ENCODE results near the gene ATRNL1. TPM values are rescaled to one million over a fixed set of nuclear protein-coding genes. Genes with fewer than 3 reads are reported as not detected.

The ATRNL1 gene
- total and polyA plus RNA-seq, 10 donors = 0.29 to 6.3 (median 2.2) TPM

- Histone ChIP-seq H3K27ac (no peak overlapping the region), H3K9me3 (no peaks in the 10 kb centered on the region), H3K4me3 (no peak overlapping the region), H3K27me3 (replicated peaks in 1 of 7) (no peaks in the 10 kb centered on the region), H3K36me3 (no peaks in the 10 kb centered on the region), H3K4me1 (no peaks in the 10 kb centered on the region)
- TF ChIP-seq CTCF (IDR thresholded peaks at IDR 0.05 in 8 of 11, conservative IDR thresholded peaks at IDR 0.05 in 3 of 11) (no peak), POLR2A (IDR thresholded peaks at IDR 0.05) (no peak), POLR2AphosphoS5 (IDR thresholded peaks at IDR 0.05) (no peak)
- intact Hi-C loops (cut with DNase I; ENCODE audit: low total_unique reads) = no loop called here
- WGBS, 5 donors = 56 to 81% (median 73%) methylated on average over 8 of the region's 8 CpGs
- no peak for DNase-seq
Measured at GRCh38 chr10:115831016-115831415, 737.9 kb downstream of the ATRNL1 start.

- Histone ChIP-seq H3K27ac (no peak overlapping the region), H3K9me3 (no peaks in the 10 kb centered on the region), H3K36me3 (no peaks in the 10 kb centered on the region), H3K4me3 (no peak overlapping the region), H3K4me1 (no peaks in the 10 kb centered on the region), H3K27me3 (replicated peaks in 1 of 7) (no peaks in the 10 kb centered on the region)
- intact Hi-C loops (cut with DNase I; ENCODE audit: low total_unique reads) = no loop called here
- DNase-seq = no peak
- TF ChIP-seq CTCF (IDR thresholded peaks at IDR 0.05 in 8 of 11, conservative IDR thresholded peaks at IDR 0.05 in 3 of 11) = no peak
- no peak for TF ChIP-seq POLR2A (IDR thresholded peaks at IDR 0.05)
- no peak for TF ChIP-seq POLR2AphosphoS5 (IDR thresholded peaks at IDR 0.05)
- 40 to 74% (median 47%) methylated on average over 4 of the region's 4 CpGs for WGBS, 5 donors
Measured at GRCh38 chr10:115833119-115833518, 740.0 kb downstream of the ATRNL1 start.

GRCh38 chr10:115844591-115844990 lies 751.4 kb downstream of the ATRNL1 start:
- TF ChIP-seq CTCF (IDR thresholded peaks at IDR 0.05 in 8 of 11, conservative IDR thresholded peaks at IDR 0.05 in 3 of 11) (no peak), POLR2AphosphoS5 (IDR thresholded peaks at IDR 0.05) (no peak), POLR2A (IDR thresholded peaks at IDR 0.05) (no peak)
- no peak for DNase-seq
- WGBS, 5 donors = 58 to 72% (median 65%) methylated on average over 3 of the region's 3 CpGs
- Histone ChIP-seq H3K27ac (no peak overlapping the region), H3K9me3 (no peaks in the 10 kb centered on the region), H3K36me3 (no peaks in the 10 kb centered on the region), H3K27me3 (replicated peaks in 1 of 7) (no peaks in the 10 kb centered on the region), H3K4me3 (no peak overlapping the region), H3K4me1 (no peaks in the 10 kb centered on the region)
- intact Hi-C loops (cut with DNase I; ENCODE audit: low total_unique reads) = no loop called here

GRCh38 chr10:115845921-115846320 lies 752.8 kb downstream of the ATRNL1 start:
- 84 to 94% (median 90%) methylated on average over 1 of the region's 1 CpG for WGBS, 5 donors
- H3K4me1 ChIP-seq = no peaks in the 10 kb centered on the region
- DNase-seq = no peak
- no peak overlapping the region for H3K4me3 ChIP-seq
- no peak for TF ChIP-seq POLR2AphosphoS5 (IDR thresholded peaks at IDR 0.05)
- no peak for TF ChIP-seq POLR2A (IDR thresholded peaks at IDR 0.05)
- TF ChIP-seq CTCF (IDR thresholded peaks at IDR 0.05 in 8 of 11, conservative IDR thresholded peaks at IDR 0.05 in 3 of 11) = no peak
- no peaks in the 10 kb centered on the region for H3K9me3 ChIP-seq
- H3K27ac ChIP-seq = no peak overlapping the region
- no peaks in the 10 kb centered on the region for H3K36me3 ChIP-seq
- intact Hi-C loops (cut with DNase I; ENCODE audit: low total_unique reads) = no loop called here
- H3K27me3 ChIP-seq (replicated peaks in 1 of 7) = no peaks in the 10 kb centered on the region
